Measurements from ENCODE around the gene CGN.
A peak's percentile ranks its signal among the peaks of the same experiment; 100 is the strongest.

The CGN gene

DNA sequence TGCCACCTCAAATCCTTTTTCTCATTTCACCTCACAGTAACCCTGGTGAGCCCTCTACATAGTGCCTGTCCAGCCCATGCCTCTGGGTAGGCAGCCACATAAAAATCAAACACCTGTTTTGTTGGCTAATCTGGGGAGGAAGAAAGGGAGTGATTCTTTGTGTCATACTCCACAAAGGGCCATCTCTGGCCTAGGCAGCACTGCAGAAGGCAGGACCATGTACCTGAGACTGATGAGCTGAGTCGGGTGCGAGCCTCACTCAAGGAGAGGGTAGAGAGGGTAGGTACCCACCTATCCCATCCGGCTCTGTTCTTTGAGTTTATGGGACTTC, 36.7 kb downstream of the CGN start:
- no peak for DNase-seq (ENCODE audit: low read depth)

- DNase-seq (ENCODE audit: low read depth): no peak
Observed at GRCh38 chr1:151549199-151549598, 38.0 kb downstream of the CGN start.

DNA sequence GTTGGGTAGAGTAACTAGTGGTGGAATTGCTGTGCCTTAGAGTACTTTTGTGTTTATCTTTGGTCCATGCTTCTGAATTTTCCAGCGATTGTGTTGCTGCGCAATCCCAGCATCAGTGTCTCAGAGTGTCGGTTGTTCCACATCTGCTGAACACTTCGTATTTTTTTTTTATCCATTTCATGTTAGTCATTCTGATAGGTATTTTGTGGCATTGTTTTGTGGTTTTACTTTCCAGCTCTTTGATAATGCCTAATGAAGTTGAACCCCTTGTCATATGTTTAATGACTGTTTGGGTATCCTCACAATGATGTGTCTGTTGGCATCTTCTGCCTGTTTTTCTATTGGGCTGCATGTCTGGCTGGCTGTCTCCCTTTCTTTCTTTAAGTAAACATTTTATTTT, 42.5 kb downstream of the CGN start:
- no peak for DNase-seq (ENCODE audit: low read depth)

- no peak for DNase-seq (ENCODE audit: low read depth)
Observed at GRCh38 chr1:151556052-151556451, 44.9 kb downstream of the CGN start.

DNA sequence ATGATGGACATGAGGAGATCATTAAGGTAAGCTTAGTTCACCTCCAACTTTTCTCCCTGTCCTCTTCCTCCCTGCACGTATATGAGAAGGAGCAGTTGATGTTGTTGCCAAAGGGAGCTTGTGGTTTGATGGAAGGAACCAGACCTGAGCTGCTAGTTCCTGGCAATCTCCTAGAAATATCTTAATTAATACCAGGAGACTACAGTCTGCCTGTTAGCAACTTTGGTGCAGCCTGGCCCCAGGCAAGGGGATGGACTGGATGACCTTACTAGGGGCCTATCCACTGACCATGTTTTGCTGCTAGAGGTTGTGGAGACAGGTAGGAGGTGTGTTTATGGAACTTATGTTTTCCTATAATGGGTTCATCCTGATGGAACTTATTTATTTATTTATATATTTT, 51.5 kb downstream of the CGN start:
- DNase-seq (ENCODE audit: low read depth): no peak

- DNase-seq (ENCODE audit: low read depth): no peak
Observed at GRCh38 chr1:151563376-151563775, 52.2 kb downstream of the CGN start.

GRCh38 chr1:151565502-151566189, 54.5 kb downstream of the CGN start:
- no peak for DNase-seq (ENCODE audit: low read depth)

DNA sequence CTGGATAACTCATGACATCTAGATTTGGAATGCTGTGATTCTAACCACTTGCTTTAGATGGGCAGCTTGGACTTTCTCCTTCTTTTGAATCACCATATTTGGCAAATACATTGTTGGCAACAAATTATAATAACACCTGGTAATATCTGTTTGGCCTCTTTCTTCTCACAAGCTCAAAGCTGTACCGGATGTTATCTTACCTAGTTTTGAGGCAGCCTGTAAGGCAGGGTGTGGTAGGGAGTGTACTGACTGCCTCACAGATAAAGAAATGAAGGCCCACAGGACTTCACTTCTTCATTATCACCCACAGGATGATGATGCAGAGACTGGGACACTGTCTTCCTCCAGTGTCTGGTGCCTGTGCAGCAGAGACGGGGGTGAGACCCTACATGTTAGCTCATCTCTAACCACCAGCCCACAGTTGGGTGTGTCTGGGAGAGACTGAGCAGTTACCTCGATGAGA, 57.5 kb downstream of the CGN start:
- DNase-seq (ENCODE audit: low read depth): peak; percentile 2

- DNase-seq (ENCODE audit: low read depth): no peak
Observed at GRCh38 chr1:151570819-151571218, 59.6 kb downstream of the CGN start.

DNA sequence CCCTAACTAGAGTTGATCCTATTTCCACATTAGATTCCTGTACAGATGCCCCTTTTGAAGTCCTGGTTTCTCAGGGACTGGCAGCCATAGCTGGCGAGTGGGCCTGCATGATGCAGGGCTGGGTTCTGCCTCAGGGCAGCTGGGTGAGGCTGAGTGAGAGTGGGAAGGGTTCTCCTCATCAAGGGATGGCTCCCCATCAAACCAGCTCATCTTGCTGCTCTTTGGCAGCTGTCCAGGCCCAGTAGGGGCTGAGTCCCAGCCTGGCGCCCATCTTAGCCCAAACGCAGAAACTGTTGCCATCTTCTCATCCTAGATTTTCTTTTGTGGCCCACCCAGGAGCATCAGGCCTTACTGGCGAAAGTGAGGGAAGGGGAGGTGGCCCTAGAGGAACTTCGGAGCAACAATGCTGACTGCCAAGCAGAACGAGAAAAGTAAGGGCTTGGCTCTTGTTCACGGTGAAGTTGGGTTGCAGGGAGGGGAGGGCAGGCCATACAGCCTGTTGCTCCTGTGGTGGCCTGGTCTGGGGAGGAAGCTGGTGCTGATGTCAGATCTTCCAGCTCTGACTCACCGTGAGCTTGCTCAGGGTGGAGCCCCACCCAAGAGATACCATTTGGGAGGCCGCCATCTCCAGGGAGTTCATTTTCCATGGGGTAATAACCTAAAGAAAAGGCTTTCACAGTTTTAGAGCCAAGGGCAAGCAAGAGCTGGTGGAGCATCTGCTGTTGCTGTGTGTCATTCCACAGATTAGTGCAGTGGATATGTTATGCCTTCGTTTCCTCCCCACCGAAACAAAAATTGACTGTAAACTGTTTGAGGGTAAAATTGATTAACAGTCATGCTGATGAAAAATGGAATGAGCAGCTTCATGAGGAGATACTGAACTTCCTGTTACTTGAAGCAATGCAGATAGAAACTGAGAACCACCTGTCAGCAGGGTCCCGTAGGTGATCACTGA, 63.7 kb downstream of the CGN start:
- DNase-seq (ENCODE audit: low read depth): peak; percentile 10

- no peak for DNase-seq (ENCODE audit: low read depth)
Observed at GRCh38 chr1:151577173-151577572, 66.0 kb downstream of the CGN start.

- no peak for DNase-seq (ENCODE audit: low read depth)
Observed at GRCh38 chr1:151578941-151579340, 67.8 kb downstream of the CGN start.

- DNase-seq (ENCODE audit: low read depth): no peak
Observed at GRCh38 chr1:151579436-151580225, 68.4 kb downstream of the CGN start.

GRCh38 chr1:151581451-151581850, 70.3 kb downstream of the CGN start:
- no peak for DNase-seq (ENCODE audit: low read depth)

DNA sequence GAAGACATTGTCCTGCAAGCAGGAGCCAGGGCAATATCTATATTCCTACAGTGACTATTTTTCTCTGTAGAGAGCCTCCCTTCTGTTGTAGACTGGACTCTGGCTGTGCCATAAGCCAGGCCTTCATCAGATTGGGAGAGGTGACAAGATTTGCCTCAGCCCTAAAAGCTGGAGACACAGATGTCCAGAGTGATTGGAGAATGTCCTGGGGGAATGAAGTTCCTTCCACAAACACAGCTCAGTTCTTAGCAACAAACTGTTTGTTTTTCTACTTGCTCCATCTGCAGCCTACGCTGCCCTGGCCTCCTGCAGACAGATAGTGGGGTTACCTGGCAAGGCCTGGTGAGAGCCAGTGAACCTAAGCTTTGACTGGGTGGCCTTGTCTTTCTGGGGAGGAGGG, 70.7 kb downstream of the CGN start:
- DNase-seq (ENCODE audit: low read depth): no peak

GRCh38 chr1:151583796-151584195, 72.6 kb downstream of the CGN start:
- DNase-seq (ENCODE audit: low read depth): no peak

GRCh38 chr1:151584278-151584677, 73.1 kb downstream of the CGN start:
- DNase-seq (ENCODE audit: low read depth): no peak

- DNase-seq (ENCODE audit: low read depth): no peak
Observed at GRCh38 chr1:151584780-151585179, 73.6 kb downstream of the CGN start.

DNA sequence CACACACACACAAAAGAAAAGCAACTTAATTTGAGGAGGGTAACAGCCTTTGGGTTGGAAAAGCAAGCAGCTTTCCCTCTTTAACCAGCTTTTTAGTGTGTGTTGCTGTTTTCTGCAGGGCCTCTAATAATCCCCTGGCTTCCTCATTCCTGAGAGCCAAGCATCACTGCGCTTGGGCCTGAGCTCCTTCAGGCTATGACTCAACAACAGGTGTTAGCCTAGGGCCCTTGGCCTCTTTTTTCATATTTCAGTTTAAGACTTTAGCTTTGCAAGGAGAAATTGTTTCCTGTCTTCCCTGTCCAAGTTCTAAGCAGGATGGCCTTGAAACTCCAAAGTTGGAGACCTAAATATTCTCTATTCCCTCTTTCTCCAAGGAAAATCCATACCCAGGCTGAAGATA, 74.4 kb downstream of the CGN start:
- no peak for DNase-seq (ENCODE audit: low read depth)

Measured in activated T-cell treated with anti-CD3 and anti-CD28 coated beads for 48 hours (primary cell).